HEK293 (cell line): Measurements from ENCODE around the gene SERPINB8.

Experiments used
- CTCF ChIP-seq: fragments of 450-650 bp; formaldehyde crosslinking; IDR thresholded peaks from 2 replicates; pipeline ENCODE4 v1.5.1; 2016; ENCODE audit warnings: missing biosample characterization, missing genetic modification characterization
- HOXA7 ChIP-seq: sonication (generic); formaldehyde crosslinking; IDR thresholded peaks from 2 replicates; pipeline ENCODE4 v1.8.1; 2022; ENCODE audit warnings: missing genetic modification reagents, borderline replicate concordance
- TCF7L2 ChIP-seq: IDR thresholded peaks from 2 replicates; pipeline ENCODE4 v1.6.1; 2011; ENCODE audit warnings: low read depth, mild to moderate bottlenecking, inconsistent platforms, low read length, moderate library complexity, borderline replicate concordance
- WT1 ChIP-seq: fragments of 450-650 bp; formaldehyde crosslinking; IDR thresholded peaks from 2 replicates; pipeline ENCODE4 v1.5.1; 2016; ENCODE audit warnings: missing biosample characterization, missing genetic modification characterization
- YY1 ChIP-seq: fragments of 450-650 bp; formaldehyde crosslinking; IDR thresholded peaks from 2 replicates; pipeline ENCODE4 v1.5.1; 2018; ENCODE audit warnings: missing biosample characterization, missing genetic modification characterization
- ZNF121 ChIP-seq: fragments of 450-650 bp; formaldehyde crosslinking; IDR thresholded peaks from 2 replicates; pipeline ENCODE4 v1.5.1; 2016; ENCODE audit warnings: missing biosample characterization, missing genetic modification characterization
- ZNF2 ChIP-seq: fragments of 450-650 bp; formaldehyde crosslinking; IDR thresholded peaks from 2 replicates; pipeline ENCODE4 v1.5.1; 2016; ENCODE audit warnings: missing biosample characterization, missing genetic modification characterization
- ZNF214 ChIP-seq: fragments of 450-650 bp; formaldehyde crosslinking; IDR thresholded peaks from 2 replicates; pipeline ENCODE4 v1.5.1; 2017; ENCODE audit warnings: missing biosample characterization, mild to moderate bottlenecking, missing genetic modification characterization, borderline replicate concordance
- ZNF600 ChIP-seq: fragments of 450-650 bp; formaldehyde crosslinking; IDR thresholded peaks from 2 replicates; pipeline ENCODE4 v1.5.1; 2016; ENCODE audit warnings: missing biosample characterization, missing genetic modification characterization
- ZNF76 ChIP-seq: fragments of 450-650 bp; formaldehyde crosslinking; IDR thresholded peaks from 2 replicates; pipeline ENCODE4; 2016; ENCODE audit warnings: low read depth, missing biosample characterization, missing genetic modification characterization, borderline replicate concordance
- ZNF776 ChIP-seq: fragments of 450-650 bp; formaldehyde crosslinking; IDR thresholded peaks from 2 replicates; pipeline ENCODE4 v1.5.0; 2017; ENCODE audit warnings: missing biosample characterization, missing genetic modification characterization, borderline replicate concordance
- ZSCAN18 ChIP-seq: fragments of 450-650 bp; formaldehyde crosslinking; IDR thresholded peaks from 2 replicates; pipeline ENCODE4 v1.5.1; 2016; ENCODE audit warnings: missing biosample characterization, missing genetic modification characterization

GRCh38 chr18:64026350-64026749, 56.5 kb downstream of the SERPINB8 start:
- TF ChIP-seq WT1 (no peak), ZNF600 (tag by site-specific recombination) (no peak), ZNF214 (tag by site-specific recombination) (no peak), HOXA7 (CRISPR knock-in tag) (no peak), ZNF2 (tag by site-specific recombination) (no peak), CTCF (tag by site-specific recombination) (no peak), TCF7L2 (no peak), ZNF776 (no peak), YY1 (tag by site-specific recombination) (no peak), ZNF121 (no peak), ZSCAN18 (tag by site-specific recombination) (no peak), ZNF76 (no peak)
